Keratinocyte (primary cell): ENCODE data around the gene RPS25. TPM values are rescaled to one million over a fixed set of nuclear protein-coding genes. Genes with fewer than 3 reads are reported as not detected.

Experiments used
- DNase-seq: peaks from one replicate; pipeline ENCODE4 v3.0.0-alpha.2; 2011; ENCODE audit warnings: low read depth, missing footprints, low spot score
- FAIRE-seq: peaks from 2 replicates; lab custom pipeline; 2011; peaks lifted over from hg19 to GRCh38; lab: Jason Lieb, UNC
- H2AFZ ChIP-seq: 2 replicates; pipeline ENCODE4 v1.6.0; 2012; ENCODE audit warnings: low read length, control low read depth, inconsistent platforms; ENCODE audit not compliant: control insufficient read depth
- H3K27ac ChIP-seq: 2 replicates; pipeline ENCODE4 v1.5.1; 2011; ENCODE audit warnings: low read length; ENCODE audit not compliant: control insufficient read depth, insufficient read depth
- H3K27me3 ChIP-seq: 3 replicates; pipeline ENCODE4 v1.6.0; 2011; ENCODE audit warnings: low read length; ENCODE audit not compliant: control insufficient read depth, insufficient read depth; ENCODE audit errors: extremely low read depth
- H3K36me3 ChIP-seq, 2 experiments: 2 replicates in 1 of 2; 3 replicates in 1 of 2; pipeline ENCODE4 v1.5.1; 2011; ENCODE audit warnings: low read length in 2 of 2, mild to moderate bottlenecking in 1 of 2; ENCODE audit not compliant: control insufficient read depth in 2 of 2, insufficient read depth in 2 of 2; ENCODE audit errors: extremely low read depth in 1 of 2
- H3K4me1 ChIP-seq: 3 replicates; pipeline ENCODE4 v1.5.1; 2011; ENCODE audit warnings: low read length; ENCODE audit not compliant: control insufficient read depth, insufficient read depth; ENCODE audit errors: extremely low read depth
- H3K4me2 ChIP-seq: 3 replicates; pipeline ENCODE4 v1.6.0; 2011; ENCODE audit warnings: low read depth, low read length; ENCODE audit not compliant: control insufficient read depth, insufficient read depth; ENCODE audit errors: extremely low read depth
- H3K4me3 ChIP-seq, 3 experiments: fragments of 200-600 bp in 1 of 3; sonication (generic) in 1 of 3; 2 replicates in 2 of 3; 3 replicates in 1 of 3; pipeline ENCODE4 v1.5.1; 2011 to 2016; ENCODE audit warnings: low read length in 3 of 3, mild to moderate bottlenecking in 3 of 3, control low read depth in 2 of 3, inconsistent platforms in 1 of 3, low read depth in 1 of 3, mixed read lengths in 1 of 3, mixed run types in 1 of 3, moderate library complexity in 1 of 3; ENCODE audit not compliant: control insufficient read depth in 2 of 3, insufficient read depth in 2 of 3; ENCODE audit errors: extremely low read depth in 1 of 3
- H3K79me2 ChIP-seq: 2 replicates; pipeline ENCODE4 v1.6.0; 2012; ENCODE audit warnings: low read length; ENCODE audit not compliant: control insufficient read depth, insufficient read depth
- H3K9ac ChIP-seq: 3 replicates; pipeline ENCODE4 v1.6.0; 2011; ENCODE audit warnings: low read length; ENCODE audit not compliant: control insufficient read depth, insufficient read depth; ENCODE audit errors: extremely low read depth
- H3K9me1 ChIP-seq: 3 replicates; pipeline ENCODE4 v1.6.0; 2011; ENCODE audit warnings: low read length; ENCODE audit not compliant: control insufficient read depth, insufficient read depth; ENCODE audit errors: extremely low read depth
- H3K9me3 ChIP-seq: 2 replicates; pipeline ENCODE4 v1.5.1; 2012; ENCODE audit warnings: low read depth, low read length; ENCODE audit not compliant: control insufficient read depth
- H4K20me1 ChIP-seq: 3 replicates; pipeline ENCODE4 v1.6.0; 2011; ENCODE audit warnings: low read length; ENCODE audit not compliant: control insufficient read depth, insufficient read depth; ENCODE audit errors: extremely low read depth
- CTCF ChIP-seq, 3 experiments: IDR thresholded peaks in 1 of 3; conservative IDR thresholded peaks in 1 of 3; optimal IDR thresholded peaks in 1 of 3; 2 replicates in 2 of 3; 3 replicates in 1 of 3; pipeline versions ENCODE3 to v1.5.1; 2011; ENCODE audit warnings: low read length in 3 of 3, mild to moderate bottlenecking in 3 of 3, moderate library complexity in 2 of 3, control low read depth in 1 of 3, inconsistent platforms in 1 of 3; ENCODE audit not compliant: insufficient read depth in 2 of 3; ENCODE audit errors: extremely low read depth in 1 of 3
- EZH2 ChIP-seq: IDR thresholded peaks from one replicate; pipeline ENCODE4 v1.6.1; 2012; ENCODE audit warnings: inconsistent platforms, mild to moderate bottlenecking, low read length, moderate library complexity
- dilution Hi-C: fragments of 300-500 bp; cut with MboI; formaldehyde crosslinking; loops from one replicate; pipeline ENCODE4 v1.7.0; 2020; ENCODE audit warnings: low sequenced_read_pairs; ENCODE audit not compliant: extremely low pct_ligation_motif_present
- polyA plus RNA-seq, 5 experiments: library from polyadenylated mRNA; depleted of rRNA in 3 of 5; stranded (reverse) in 3 of 5; stranded (forward) in 1 of 5; unstranded in 1 of 5; fragments of >200 nt; gene quantifications; 1 replicate in 1 of 5; 2 replicates in 3 of 5; 3 replicates in 1 of 5; pipeline versions ENCODE4 v1.2.1 to v1.2.3, GENCODE V29; 2011 to 2012; ENCODE audit warnings: missing spikeins in 2 of 5, low read depth in 1 of 5, low replicate concordance in 1 of 5

RPS25 gene
- polyA plus RNA-seq, 1 donor (not counting 4 experiments of a cell fraction or from before 2014, with no cell fraction given): 978 TPM

- no peak overlapping the region for H3K4me2 ChIP-seq
- H3K36me3 ChIP-seq: peaks cover 0 to 2% of the 10 kb centered on the region in 2 experiments
- H3K79me2 ChIP-seq: peaks cover 17% of the 10 kb centered on the region
- TF ChIP-seq CTCF (optimal IDR thresholded peaks at IDR 0.05 in 1 of 3, IDR thresholded peaks at IDR 0.05 in 1 of 3, conservative IDR thresholded peaks at IDR 0.05 in 1 of 3; ENCODE audit: extremely low read depth in 1 of 3, insufficient read depth in 2 of 3, low read length in 3 of 3) (peak; percentile 61 to 67 (median 61)), EZH2 (no peak)
- H3K9me3 ChIP-seq: no peaks in the 10 kb centered on the region
- peaks cover 5% of the 10 kb centered on the region for H3K4me1 ChIP-seq
- H2AFZ ChIP-seq: no peak overlapping the region
- H3K4me3 ChIP-seq: no peak overlapping the region
- H3K9ac ChIP-seq: no peak overlapping the region
- no peak overlapping the region for H3K27ac ChIP-seq
- no peaks in the 10 kb centered on the region for H4K20me1 ChIP-seq
- H3K27me3 ChIP-seq: no peaks in the 10 kb centered on the region
- H3K9me1 ChIP-seq: no peaks in the 10 kb centered on the region
- DNase-seq (no peak), FAIRE-seq (no peak)
- dilution Hi-C loops: no loop called here
Measured at GRCh38 chr11:119065369-119065768, 47.2 kb upstream of the RPS25 start.

GRCh38 chr11:119062779-119063178 lies 44.6 kb upstream of the RPS25 start:
- Histone ChIP-seq H3K79me2 (peaks cover 9% of the 10 kb centered on the region), H4K20me1 (no peaks in the 10 kb centered on the region), H3K27ac (no peak overlapping the region), H3K9ac (no peak overlapping the region), H3K4me3 (no peak overlapping the region), H3K4me1 (peaks cover 9% of the 10 kb centered on the region), H2AFZ (no peak overlapping the region), H3K9me1 (no peaks in the 10 kb centered on the region), H3K4me2 (no peak overlapping the region), H3K9me3 (no peaks in the 10 kb centered on the region), H3K27me3 (no peaks in the 10 kb centered on the region), H3K36me3 (no peaks in the 10 kb centered on the region)
- no peak for FAIRE-seq
- no peak for TF ChIP-seq CTCF (optimal IDR thresholded peaks at IDR 0.05 in 1 of 3, IDR thresholded peaks at IDR 0.05 in 1 of 3, conservative IDR thresholded peaks at IDR 0.05 in 1 of 3; ENCODE audit: extremely low read depth in 1 of 3, insufficient read depth in 2 of 3, low read length in 3 of 3)
- no peak for TF ChIP-seq EZH2
- DNase-seq: no peak
- dilution Hi-C loops: no loop called here
